Left ventricle myocardium inferior (tissue), 1 donor: ENCODE data around the gene IRF2BP1. TPM values are rescaled to one million over a fixed set of nuclear protein-coding genes. Genes with fewer than 3 reads are reported as not detected.

ENCODE experiments used
- DNase-seq: peaks from one replicate; pipeline ENCODE4 v3.0.0-alpha.2; 2020
- H3K27ac ChIP-seq: fragments of 200-600 bp; replicated peaks from 2 replicates; pipeline ENCODE4 v1.8.0; 2021
- H3K27me3 ChIP-seq: fragments of 200-600 bp; 2 replicates; pipeline ENCODE4 v1.8.0; 2021; ENCODE audit warnings: low read depth
- H3K36me3 ChIP-seq: fragments of 200-600 bp; 2 replicates; pipeline ENCODE4 v1.8.0; 2021
- H3K4me1 ChIP-seq: fragments of 200-600 bp; 2 replicates; pipeline ENCODE4 v1.8.0; 2021
- H3K4me3 ChIP-seq: fragments of 200-600 bp; 2 replicates; pipeline ENCODE4 v1.8.0; 2021; ENCODE audit warnings: mild to moderate bottlenecking, moderate library complexity
- H3K9me3 ChIP-seq: fragments of 200-600 bp; replicated peaks from 2 replicates; pipeline ENCODE4 v1.8.0; 2021
- CTCF ChIP-seq: fragments of 200-600 bp; IDR thresholded peaks from 2 replicates; pipeline ENCODE4 v1.8.0; 2021; ENCODE audit warnings: antibody characterized with exemption, mild to moderate bottlenecking, borderline replicate concordance
- intact Hi-C: fragments of 100-400 bp; cut with micrococcal nuclease; formaldehyde crosslinking; loops from one replicate; pipeline ENCODE4 v1.11.0; 2022
- total RNA-seq: library from RNA; stranded (reverse); fragmentation: NEBNext Ultra II Directional; extraction: Animal tissue kit (Norgen Biotek cat#: 25700); gene quantifications from one replicate; pipeline ENCODE4 v1.2.1, GENCODE V29; 2021
- donor health status: DM: no; HTN: yes; CAD: no; lungs with severe emphysema.

Gene IRF2BP1
- total RNA-seq, 1 donor from 2014 or later: 18.5 TPM

- Histone ChIP-seq H3K27me3 (no peaks in the 10 kb centered on the region), H3K36me3 (peaks cover 56% of the 10 kb centered on the region), H3K4me1 (peaks cover 5% of the 10 kb centered on the region), H3K27ac (no peak overlapping the region), H3K9me3 (no peaks in the 10 kb centered on the region), H3K4me3 (no peak overlapping the region)
- no peak for DNase-seq
- intact Hi-C loops: no loop called here
- no peak for TF ChIP-seq CTCF
These were observed 9.6 kb upstream of the IRF2BP1 start for GRCh38 chr19:45895519-45895972.

- no peaks in the 10 kb centered on the region for H3K9me3 ChIP-seq
- H3K4me3 ChIP-seq: no peak overlapping the region
- DNase-seq: no peak
- intact Hi-C loops: no loop called here
- H3K36me3 ChIP-seq: peaks cover 21% of the 10 kb centered on the region
- H3K27ac ChIP-seq: no peak overlapping the region
- H3K4me1 ChIP-seq: peaks cover 11% of the 10 kb centered on the region
- no peak for TF ChIP-seq CTCF
- no peaks in the 10 kb centered on the region for H3K27me3 ChIP-seq
These were observed 4.9 kb upstream of the IRF2BP1 start for GRCh38 chr19:45890877-45891276.

- Histone ChIP-seq H3K27ac (no peak overlapping the region), H3K36me3 (peaks cover 11% of the 10 kb centered on the region), H3K27me3 (no peaks in the 10 kb centered on the region), H3K9me3 (no peaks in the 10 kb centered on the region), H3K4me1 (peaks cover 25% of the 10 kb centered on the region), H3K4me3 (no peak overlapping the region)
- intact Hi-C loops: no loop called here
- TF ChIP-seq CTCF: no peak
- no peak for DNase-seq
These were observed 3.4 kb upstream of the IRF2BP1 start for GRCh38 chr19:45889210-45889885.

- DNase-seq: no peak
- H3K27me3 ChIP-seq: no peaks in the 10 kb centered on the region
- H3K27ac ChIP-seq: peak overlapping the region; percentile 95
- no peak for TF ChIP-seq CTCF
- intact Hi-C loops: no loop called here
- H3K4me1 ChIP-seq: peaks cover 46% of the 10 kb centered on the region
- H3K36me3 ChIP-seq: peaks cover 17% of the 10 kb centered on the region
- H3K9me3 ChIP-seq: no peaks in the 10 kb centered on the region
- H3K4me3 ChIP-seq: peak overlapping the region; percentile 91
These were observed 1.3 kb upstream of the IRF2BP1 start for GRCh38 chr19:45887200-45887710.

GRCh38 chr19:45886427-45887199, 672 bp upstream of the IRF2BP1 start:
- DNase-seq: peak; percentile 91
- intact Hi-C loops: no loop called here
- no peak for TF ChIP-seq CTCF
- no peaks in the 10 kb centered on the region for H3K9me3 ChIP-seq
- peaks cover 17% of the 10 kb centered on the region for H3K36me3 ChIP-seq
- peak overlapping the region; percentile 95 for H3K27ac ChIP-seq
- peak overlapping the region; percentile 91 for H3K4me3 ChIP-seq
- peaks cover 49% of the 10 kb centered on the region for H3K4me1 ChIP-seq
- H3K27me3 ChIP-seq: no peaks in the 10 kb centered on the region
